ENCODE results near the gene CDON. TPM values are rescaled to one million over a fixed set of nuclear protein-coding genes. Genes with fewer than 3 reads are reported as not detected.

Gene CDON
- total RNA-seq, 1 donor from 2014 or later: 19.9 TPM

GRCh38 chr11:126035718-126036117 is 26.9 kb downstream of the CDON start:
- H3K9me3 Mint-ChIP-seq (ENCODE audit: low read depth): no peaks in the 10 kb centered on the region
- H3K36me3 Mint-ChIP-seq (ENCODE audit: low read depth): peaks cover 1% of the 10 kb centered on the region
- H3K4me3 Mint-ChIP-seq (ENCODE audit: unreplicated experiment): no peak overlapping the region
- H3K27me3 Mint-ChIP-seq (ENCODE audit: low read depth): no peaks in the 10 kb centered on the region
- no peak overlapping the region for H3K27ac Mint-ChIP-seq (ENCODE audit: unreplicated experiment)
- peaks cover 10% of the 10 kb centered on the region for H3K4me1 Mint-ChIP-seq (ENCODE audit: low read depth)
- no peak for TF ChIP-seq CTCF (IDR thresholded peaks at IDR 0.05)
- no peak for DNase-seq (ENCODE audit: low spot score)

- TF ChIP-seq CTCF (IDR thresholded peaks at IDR 0.05): no peak
- no peaks in the 10 kb centered on the region for H3K27me3 Mint-ChIP-seq (ENCODE audit: low read depth)
- peaks cover 1% of the 10 kb centered on the region for H3K36me3 Mint-ChIP-seq (ENCODE audit: low read depth)
- H3K27ac Mint-ChIP-seq (ENCODE audit: unreplicated experiment): no peak overlapping the region
- DNase-seq (ENCODE audit: low spot score): no peak
- H3K9me3 Mint-ChIP-seq (ENCODE audit: low read depth): no peaks in the 10 kb centered on the region
- no peak overlapping the region for H3K4me3 Mint-ChIP-seq (ENCODE audit: unreplicated experiment)
- peaks cover 14% of the 10 kb centered on the region for H3K4me1 Mint-ChIP-seq (ENCODE audit: low read depth)
Observed at GRCh38 chr11:126034933-126035425, 27.7 kb downstream of the CDON start.

- Mint-ChIP-seq H3K4me1 (ENCODE audit: low read depth) (peaks cover 15% of the 10 kb centered on the region), H3K27me3 (ENCODE audit: low read depth) (no peaks in the 10 kb centered on the region)
Observed at GRCh38 chr11:126034039-126034932, 28.4 kb downstream of the CDON start.

GRCh38 chr11:126032375-126032774 is 30.3 kb downstream of the CDON start:
- Mint-ChIP-seq H3K9me3 (ENCODE audit: low read depth) (no peaks in the 10 kb centered on the region), H3K27me3 (ENCODE audit: low read depth) (no peaks in the 10 kb centered on the region), H3K4me3 (ENCODE audit: unreplicated experiment) (no peak overlapping the region), H3K4me1 (ENCODE audit: low read depth) (peaks cover 15% of the 10 kb centered on the region), H3K36me3 (ENCODE audit: low read depth) (peaks cover 1% of the 10 kb centered on the region), H3K27ac (ENCODE audit: unreplicated experiment) (no peak overlapping the region)
- DNase-seq (ENCODE audit: low spot score): no peak
- TF ChIP-seq CTCF (IDR thresholded peaks at IDR 0.05): no peak

More at GRCh38 chr11:126034039-126034932, 28.4 kb downstream of the CDON start:
- no peak for TF ChIP-seq CTCF (IDR thresholded peaks at IDR 0.05)
- Mint-ChIP-seq H3K9me3 (ENCODE audit: low read depth) (no peaks in the 10 kb centered on the region), H3K4me3 (ENCODE audit: unreplicated experiment) (no peak overlapping the region), H3K27ac (ENCODE audit: unreplicated experiment) (no peak overlapping the region), H3K36me3 (ENCODE audit: low read depth) (peaks cover 1% of the 10 kb centered on the region)
- no peak for DNase-seq (ENCODE audit: low spot score)

GRCh38 chr11:126029805-126030204 is 32.9 kb downstream of the CDON start:
- Mint-ChIP-seq H3K27me3 (ENCODE audit: low read depth) (no peaks in the 10 kb centered on the region), H3K36me3 (ENCODE audit: low read depth) (peaks cover 1% of the 10 kb centered on the region), H3K4me1 (ENCODE audit: low read depth) (peaks cover 23% of the 10 kb centered on the region), H3K9me3 (ENCODE audit: low read depth) (no peaks in the 10 kb centered on the region), H3K27ac (ENCODE audit: unreplicated experiment) (no peak overlapping the region), H3K4me3 (ENCODE audit: unreplicated experiment) (no peak overlapping the region)
- TF ChIP-seq CTCF (IDR thresholded peaks at IDR 0.05): no peak
- DNase-seq (ENCODE audit: low spot score): no peak
